GM21619 (cell line): ENCODE measurements around the gene CRYBG2.

Source experiments
- ATAC-seq: cut with Tn5 transposase; IDR thresholded peaks from one replicate; pipeline ENCODE4 v1.9.1; 2021; ENCODE audit not compliant: unreplicated experiment

Gene CRYBG2

DNA sequence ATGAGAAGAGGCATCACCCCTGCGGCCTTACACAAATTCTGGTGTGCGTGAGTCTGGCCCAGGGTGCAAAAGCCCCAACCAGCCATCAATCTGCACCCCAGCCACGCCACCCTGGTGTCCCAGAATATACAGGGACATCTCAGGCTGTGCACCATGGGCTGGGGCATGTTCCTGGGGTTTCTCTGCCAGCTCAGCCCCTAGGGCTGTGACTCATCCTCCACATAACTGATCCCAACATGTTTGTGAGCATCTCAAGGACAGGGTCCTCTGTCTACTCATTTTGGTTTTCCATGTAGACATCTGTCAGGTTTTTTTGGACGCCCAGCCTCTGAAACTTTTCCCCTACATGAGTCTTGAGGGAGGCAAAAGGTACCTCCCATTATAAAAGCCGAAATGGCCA lies 18.1 kb upstream of the CRYBG2 start:
- ATAC-seq: no peak

- ATAC-seq: no peak
These were observed 16.9 kb upstream of the CRYBG2 start for GRCh38 chr1:26370591-26371382.

DNA sequence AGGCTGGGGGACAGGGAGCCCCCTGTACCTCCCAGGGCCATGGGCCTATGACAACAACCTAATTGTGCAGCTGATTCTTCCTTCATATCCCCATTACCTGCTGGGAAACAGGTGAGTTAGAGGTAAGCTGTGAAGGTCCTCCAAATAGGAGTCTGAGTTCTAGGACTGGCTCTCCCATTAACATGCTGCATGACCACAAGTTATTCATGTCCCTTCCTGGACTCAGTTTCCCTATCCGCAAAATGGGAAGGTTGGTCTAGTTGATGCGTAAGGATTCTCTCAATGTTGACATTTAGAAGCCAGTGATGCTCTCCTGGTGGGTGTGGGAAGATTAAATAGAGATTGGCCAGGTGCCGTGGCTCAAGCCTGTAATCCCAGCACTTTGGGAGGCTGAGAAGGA lies 14.6 kb upstream of the CRYBG2 start:
- no peak for ATAC-seq

DNA sequence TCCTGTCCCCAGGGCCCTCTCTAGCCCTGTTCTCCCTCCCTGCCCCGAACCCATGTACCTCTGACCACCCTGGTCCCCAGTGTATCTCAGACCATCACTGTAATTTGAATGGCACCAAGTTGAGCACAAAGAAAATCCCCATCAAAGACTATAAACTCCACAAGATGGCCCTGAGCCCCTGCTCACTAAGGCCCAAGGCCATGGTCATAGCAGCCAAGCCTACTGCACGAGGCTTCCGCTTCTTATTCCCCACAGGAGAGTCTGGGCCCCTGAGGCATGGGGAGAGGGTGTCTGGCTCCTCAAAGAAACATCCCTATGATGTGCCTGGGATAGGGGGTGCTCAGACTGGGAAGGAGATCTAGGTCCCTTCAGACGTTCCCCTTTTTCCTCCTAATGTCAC lies 14.1 kb upstream of the CRYBG2 start:
- ATAC-seq: no peak

- no peak for ATAC-seq
These were observed 13.5 kb upstream of the CRYBG2 start for GRCh38 chr1:26367441-26367840.

GRCh38 chr1:26364956-26365355 lies 11.0 kb upstream of the CRYBG2 start:
- ATAC-seq: no peak

- no peak for ATAC-seq
These were observed 9.9 kb upstream of the CRYBG2 start for GRCh38 chr1:26363549-26364448.

DNA sequence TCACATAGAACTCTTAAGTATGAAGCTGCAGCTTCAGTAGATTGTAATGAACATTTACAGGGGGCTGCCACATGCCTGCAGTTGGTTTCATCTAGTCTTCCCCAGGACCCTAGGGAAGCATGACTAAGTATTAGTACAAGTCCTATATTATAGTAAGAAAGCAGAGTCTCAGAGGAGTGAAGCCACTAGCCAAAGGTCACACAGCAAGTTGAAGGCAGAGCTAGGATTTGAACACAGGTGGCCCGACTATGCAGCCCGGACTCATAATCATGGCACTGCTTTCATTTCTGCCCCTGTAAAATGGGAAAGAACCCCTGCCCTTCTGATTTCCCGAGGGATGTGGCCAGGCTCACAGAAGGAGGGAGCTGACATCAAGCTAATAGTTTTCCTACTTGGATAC lies 8.4 kb upstream of the CRYBG2 start:
- ATAC-seq: no peak

DNA sequence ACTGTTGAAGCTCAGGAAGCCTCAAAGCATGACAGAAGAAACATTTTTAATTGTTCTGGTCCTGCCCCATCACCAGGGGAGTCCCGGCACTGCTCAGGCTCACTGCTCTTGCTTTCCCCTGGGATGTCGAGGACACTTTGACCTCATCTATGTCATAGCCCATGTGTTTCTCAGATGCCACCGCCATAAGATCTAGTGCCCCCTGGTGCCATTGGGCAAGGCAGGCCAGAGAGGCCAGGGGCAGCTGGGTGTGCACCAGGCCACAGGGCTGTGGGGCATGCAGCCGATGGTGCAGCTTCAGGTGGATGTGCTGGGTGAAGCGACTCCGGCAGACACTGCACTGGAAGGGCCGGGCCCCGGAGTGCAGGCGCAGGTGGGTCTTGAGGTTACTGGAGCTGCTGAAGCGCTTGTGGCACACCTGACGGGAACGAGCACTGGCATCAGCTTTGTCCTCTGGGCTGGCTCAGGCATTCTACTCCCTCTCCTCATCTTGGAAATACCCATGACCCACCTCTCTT lies 7.7 kb upstream of the CRYBG2 start:
- no peak for ATAC-seq

- ATAC-seq: no peak
These were observed 7.1 kb upstream of the CRYBG2 start for GRCh38 chr1:26360807-26361604.

GRCh38 chr1:26359981-26360806 lies 6.3 kb upstream of the CRYBG2 start:
- ATAC-seq: no peak

GRCh38 chr1:26358411-26359384 lies 4.8 kb upstream of the CRYBG2 start:
- no peak for ATAC-seq

- ATAC-seq: no peak
These were observed 3.2 kb upstream of the CRYBG2 start for GRCh38 chr1:26357121-26357602.

DNA sequence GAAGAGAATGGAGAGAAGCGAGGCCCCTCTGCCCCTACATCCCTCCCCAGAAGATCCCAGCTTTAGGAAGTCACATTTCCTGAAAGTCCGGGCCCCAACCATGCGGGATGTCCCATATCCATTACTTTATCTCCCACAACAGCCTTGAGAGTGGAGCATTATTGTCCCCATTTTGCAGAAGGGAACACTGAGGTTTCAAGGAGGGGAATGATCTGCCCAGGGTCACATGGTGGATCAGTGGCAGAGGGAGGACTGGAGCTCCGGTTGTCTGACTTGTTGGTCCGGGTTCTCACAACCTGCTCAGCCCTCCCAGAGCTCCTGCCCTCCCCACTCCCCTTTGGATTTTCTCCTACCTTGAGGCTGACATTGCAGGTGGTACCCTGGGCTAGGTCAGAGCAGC lies 2.2 kb upstream of the CRYBG2 start:
- no peak for ATAC-seq

- no peak for ATAC-seq
These were observed 1.0 kb upstream of the CRYBG2 start for GRCh38 chr1:26354972-26355371.

GRCh38 chr1:26353210-26353859 lies 595 bp downstream of the CRYBG2 start:
- ATAC-seq: no peak

DNA sequence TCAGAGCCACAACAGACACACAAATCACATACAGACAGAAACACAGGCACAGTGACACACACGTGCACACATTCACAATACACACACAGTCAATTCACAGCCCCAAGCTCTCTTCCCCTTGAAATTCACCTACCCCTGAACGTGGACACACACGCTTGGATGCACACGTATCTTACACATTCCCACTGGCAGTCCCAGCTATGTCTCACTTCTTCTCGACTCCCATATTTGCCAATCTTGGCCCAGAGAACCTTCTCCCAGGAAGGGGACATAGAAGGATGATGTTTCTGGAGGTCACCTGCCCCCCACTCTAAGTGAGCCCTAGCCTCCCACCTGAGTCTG lies 1.6 kb downstream of the CRYBG2 start:
- ATAC-seq: no peak

GRCh38 chr1:26351590-26352337 lies 2.2 kb downstream of the CRYBG2 start:
- no peak for ATAC-seq
